NCI-H2171 treated with DMSO at 0.1 percent for 48 hours (cell line): ENCODE measurements around the gene MAP3K14.
"Not testable (repeated sequence)": the region's sequence is repeated elsewhere in the genome, so short reads cannot be mapped to it uniquely, and the experiment has no call there.

ENCODE experiments used
- DNase-seq: peaks from one replicate; lab custom pipeline; 2025; lab: John Stamatoyannopoulos, UW

Gene MAP3K14

GRCh38 chr17:45315648-45316433 lies 979 bp downstream of the MAP3K14 start:
- no peak for DNase-seq

GRCh38 chr17:45314741-45315647 lies 1.8 kb downstream of the MAP3K14 start:
- DNase-seq = no peak

- DNase-seq = no peak
These were observed 2.7 kb downstream of the MAP3K14 start for GRCh38 chr17:45313996-45314740.

- no peak for DNase-seq
These were observed 3.4 kb downstream of the MAP3K14 start for GRCh38 chr17:45313421-45313771.

GRCh38 chr17:45312477-45313420 lies 4.1 kb downstream of the MAP3K14 start:
- no peak for DNase-seq

- no peak for DNase-seq
These were observed 4.9 kb downstream of the MAP3K14 start for GRCh38 chr17:45311760-45312476.

GRCh38 chr17:45311401-45311759 lies 5.4 kb downstream of the MAP3K14 start:
- DNase-seq = no peak

GRCh38 chr17:45310380-45311324 lies 6.2 kb downstream of the MAP3K14 start:
- peak; percentile 22 for DNase-seq

GRCh38 chr17:45309400-45309799 lies 7.4 kb downstream of the MAP3K14 start:
- no peak for DNase-seq

- DNase-seq = no peak
These were observed 8.0 kb downstream of the MAP3K14 start for GRCh38 chr17:45308840-45309239.

- DNase-seq = no peak
These were observed 8.8 kb downstream of the MAP3K14 start for GRCh38 chr17:45308016-45308365.

- DNase-seq = no peak
These were observed 9.4 kb downstream of the MAP3K14 start for GRCh38 chr17:45307290-45308015.

- no peak for DNase-seq
These were observed 10.2 kb downstream of the MAP3K14 start for GRCh38 chr17:45306623-45307022.

GRCh38 chr17:45306094-45306493 lies 10.7 kb downstream of the MAP3K14 start:
- no peak for DNase-seq

GRCh38 chr17:45305530-45306087 lies 11.2 kb downstream of the MAP3K14 start:
- no peak for DNase-seq

GRCh38 chr17:45302649-45303173 lies 14.1 kb downstream of the MAP3K14 start:
- no peak for DNase-seq

- not testable (repeated sequence) for DNase-seq
These were observed 14.6 kb downstream of the MAP3K14 start for GRCh38 chr17:45302220-45302619.

- no peak for DNase-seq
These were observed 15.1 kb downstream of the MAP3K14 start for GRCh38 chr17:45301674-45302073.
